B cell (primary cell): ENCODE measurements around the gene OR2M3. TPM values are rescaled to one million over a fixed set of nuclear protein-coding genes. Genes with fewer than 3 reads are reported as not detected.

ENCODE experiments used
- ATAC-seq: fragments of 200-7000 bp; cut with Tn5 transposase; one replicate; pipeline ENCODE4 v1.10.0; 2021; ENCODE audit warnings: low read depth, mild to moderate bottlenecking, moderate number of reproducible peaks, moderate library complexity
- CTCF ChIA-PET: fragments of 350-600 bp; sonication (Branson Sonifier 250); formaldehyde crosslinking; loops from one replicate; lab custom pipeline; 2021; ENCODE audit warnings: antibody characterized with exemption, inconsistent platforms; lab: Charles Lee
- POLR2A ChIA-PET: fragments of 350-600 bp; sonication (Branson Sonifier 250); formaldehyde crosslinking; loops from one replicate; lab custom pipeline; 2021; ENCODE audit warnings: antibody characterized with exemption; lab: Charles Lee
- DNase-seq: peaks from one replicate; pipeline ENCODE4 v3.0.0; 2013
- H2AFZ ChIP-seq: 2 replicates; pipeline ENCODE4 v1.6.1; 2012; ENCODE audit warnings: mild to moderate bottlenecking, low read depth, low read length; ENCODE audit not compliant: insufficient read depth, poor library complexity, severe bottlenecking
- H3K27ac ChIP-seq, 2 donors: 1 replicate in 1 of 2; 2 replicates in 1 of 2; pipeline ENCODE4 v1.5.1; 2012 to 2013; ENCODE audit warnings: low read length in 2 of 2, mild to moderate bottlenecking in 2 of 2, moderate library complexity in 1 of 2
- H3K27me3 ChIP-seq, 4 experiments: fragments of 200-600 bp in 1 of 4; sonication (generic) in 1 of 4; replicated peaks in 1 of 4; 1 replicate in 2 of 4; 2 replicates in 2 of 4; pipeline versions ENCODE4 v1.6.1 to v1.7.0; 2013 to 2016; ENCODE audit warnings: low read length in 3 of 4, mild to moderate bottlenecking in 2 of 4, mixed read lengths in 1 of 4, moderate library complexity in 1 of 4; ENCODE audit not compliant: insufficient read depth in 4 of 4, control insufficient read depth in 3 of 4; ENCODE audit errors: control extremely low read depth in 1 of 4
- H3K36me3 ChIP-seq, 2 experiments: replicated peaks in 1 of 2; 1 replicate in 1 of 2; 2 replicates in 1 of 2; pipeline versions ENCODE4 v1.6.1 to v1.7.1; 2013; ENCODE audit warnings: low read length in 1 of 2; ENCODE audit not compliant: insufficient read depth in 2 of 2, control insufficient read depth in 1 of 2; ENCODE audit errors: control extremely low read depth in 1 of 2, extremely low read depth in 1 of 2
- H3K4me1 ChIP-seq, 2 donors: fragments of 200-600 bp in 1 of 2; sonication (generic) in 1 of 2; 1 replicate in 1 of 2; 2 replicates in 1 of 2; pipeline versions ENCODE4 v1.5.1 to v1.6.1; 2013 to 2017; ENCODE audit warnings: low read length in 2 of 2; ENCODE audit not compliant: control insufficient read depth in 2 of 2, insufficient read depth in 2 of 2
- H3K4me2 ChIP-seq: replicated peaks from 2 replicates; pipeline ENCODE3; 2012; ENCODE audit warnings: mild to moderate bottlenecking, low read depth, low read length; ENCODE audit not compliant: poor library complexity, severe bottlenecking
- H3K4me3 ChIP-seq, 5 experiments: fragments of 200-600 bp in 1 of 5; sonication (generic) in 1 of 5; 1 replicate in 3 of 5; 2 replicates in 2 of 5; pipeline versions ENCODE4 v1.5.1 to v1.7.0; 2011 to 2016; ENCODE audit warnings: low read length in 4 of 5, mild to moderate bottlenecking in 4 of 5, low read depth in 2 of 5, control low read depth in 1 of 5, moderate library complexity in 1 of 5; ENCODE audit not compliant: insufficient read depth in 1 of 5; ENCODE audit errors: control extremely low read depth in 1 of 5, extremely low read depth in 1 of 5
- H3K79me2 ChIP-seq: fragments of 200-600 bp; sonication (generic); one replicate; pipeline ENCODE4 v1.6.0; 2016; ENCODE audit warnings: low read length; ENCODE audit not compliant: control insufficient read depth, insufficient read depth
- H3K9ac ChIP-seq: fragments of 200-600 bp; sonication (generic); 2 replicates; pipeline ENCODE4 v1.6.1; 2017; ENCODE audit warnings: mild to moderate bottlenecking, low read length, moderate library complexity
- H3K9me3 ChIP-seq, 3 donors: one replicate each; pipeline versions ENCODE4 v1.6.1 to v1.7.1; 2013; ENCODE audit warnings: low read length in 2 of 3; ENCODE audit not compliant: control insufficient read depth in 2 of 3, insufficient read depth in 1 of 3; ENCODE audit errors: control extremely low read depth in 1 of 3
- H4K20me1 ChIP-seq: 2 replicates; pipeline ENCODE4 v1.6.0; 2012; ENCODE audit warnings: mild to moderate bottlenecking, low read length; ENCODE audit not compliant: insufficient read depth, control insufficient read depth, poor library complexity, severe bottlenecking
- H3K27ac Mint-ChIP-seq: one replicate; pipeline ENCODE4 v1.8.0; 2021; ENCODE audit warnings: mixed read lengths
- H3K27me3 Mint-ChIP-seq: one replicate; pipeline ENCODE4 v1.8.0; 2021; ENCODE audit warnings: mixed read lengths
- H3K4me1 Mint-ChIP-seq: one replicate; pipeline ENCODE4 v1.8.0; 2021; ENCODE audit warnings: mixed read lengths
- H3K4me3 Mint-ChIP-seq: one replicate; pipeline ENCODE4 v1.8.0; 2021; ENCODE audit warnings: mixed read lengths
- H3K9me3 Mint-ChIP-seq: one replicate; pipeline ENCODE4 v1.8.0; 2022; ENCODE audit warnings: mixed read lengths; ENCODE audit not compliant: insufficient read depth
- EZH2 ChIP-seq: IDR thresholded peaks from 2 replicates; pipeline ENCODE4 v1.6.1; 2012; ENCODE audit warnings: borderline replicate concordance, low read depth, mild to moderate bottlenecking, moderate library complexity, low read length; ENCODE audit not compliant: insufficient read depth, poor library complexity, severe bottlenecking
- WGBS: methylation state at CpG from one replicate; pipeline ENCODE4 v1.1.5; 2013; ENCODE audit warnings: missing lambda C conversion rate; ENCODE audit not compliant: insufficient coverage; 5-methylcytosine and 5-hydroxymethylcytosine counted together
- intact Hi-C: fragments of 100-400 bp; cut with micrococcal nuclease; formaldehyde crosslinking; loops from one replicate; pipeline ENCODE4 v1.10.0; 2022
- polyA plus RNA-seq: library from polyadenylated mRNA; depleted of rRNA; stranded (reverse); fragments of >200 nt; gene quantifications from 2 replicates; pipeline ENCODE4 v1.2.3, GENCODE V29; 2012
- total RNA-seq, 2 donors: library from RNA; stranded (reverse); fragments of 120-200 nt in 1 of 2; gene quantifications; 1 replicate in 1 of 2; 2 replicates in 1 of 2; pipeline versions ENCODE4 v1.2.3 to v1.2.4, GENCODE V29; 2013 to 2022
- TF ChIP-seq, protein P1 (sequence below): fragments of 200-600 bp; IDR thresholded peaks from one replicate; pipeline ENCODE4 v1.8.0; 2022; ENCODE audit warnings: antibody characterized with exemption, mild to moderate bottlenecking

OR2M3 gene
- total and polyA plus RNA-seq, 2 donors (not counting 1 experiment from before 2014, with no cell fraction given) = not detected

GRCh38 chr1:248174521-248174920, 22.5 kb upstream of the OR2M3 start, which contains the start of gene OR2M2:
Gene OR2M2 (plus strand): TSS chr1:248174821. CDS start chr1:248179986, 5,165 bp downstream.
- Histone ChIP-seq H3K79me2 (no peaks in the 10 kb centered on the region), H3K27me3 (no peaks in the 10 kb centered on the region), H2AFZ (no peak within 1 kb of the TSS), H3K4me3 (no peak within 1 kb of the TSS), H3K9ac (no peak within 1 kb of the TSS), H3K4me2 (no peak within 1 kb of the TSS), H3K4me1 (no peaks in the 10 kb centered on the region), H4K20me1 (no peaks in the 10 kb centered on the region), H3K27ac (no peak within 1 kb of the TSS), H3K36me3 (no peaks in the 10 kb centered on the region), H3K9me3 (peaks cover 0 to 2% (median 0%) of the 10 kb centered on the region in 3 donors)
- TF ChIP-seq, protein P1, sequence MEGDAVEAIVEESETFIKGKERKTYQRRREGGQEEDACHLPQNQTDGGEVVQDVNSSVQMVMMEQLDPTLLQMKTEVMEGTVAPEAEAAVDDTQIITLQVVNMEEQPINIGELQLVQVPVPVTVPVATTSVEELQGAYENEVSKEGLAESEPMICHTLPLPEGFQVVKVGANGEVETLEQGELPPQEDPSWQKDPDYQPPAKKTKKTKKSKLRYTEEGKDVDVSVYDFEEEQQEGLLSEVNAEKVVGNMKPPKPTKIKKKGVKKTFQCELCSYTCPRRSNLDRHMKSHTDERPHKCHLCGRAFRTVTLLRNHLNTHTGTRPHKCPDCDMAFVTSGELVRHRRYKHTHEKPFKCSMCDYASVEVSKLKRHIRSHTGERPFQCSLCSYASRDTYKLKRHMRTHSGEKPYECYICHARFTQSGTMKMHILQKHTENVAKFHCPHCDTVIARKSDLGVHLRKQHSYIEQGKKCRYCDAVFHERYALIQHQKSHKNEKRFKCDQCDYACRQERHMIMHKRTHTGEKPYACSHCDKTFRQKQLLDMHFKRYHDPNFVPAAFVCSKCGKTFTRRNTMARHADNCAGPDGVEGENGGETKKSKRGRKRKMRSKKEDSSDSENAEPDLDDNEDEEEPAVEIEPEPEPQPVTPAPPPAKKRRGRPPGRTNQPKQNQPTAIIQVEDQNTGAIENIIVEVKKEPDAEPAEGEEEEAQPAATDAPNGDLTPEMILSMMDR = no peak
- Mint-ChIP-seq H3K4me1 (no peaks in the 10 kb centered on the region), H3K4me3 (no peak within 1 kb of the TSS), H3K27me3 (no peaks in the 10 kb centered on the region), H3K27ac (no peak within 1 kb of the TSS), H3K9me3 (no peaks in the 10 kb centered on the region)
- POLR2A ChIA-PET = no interaction called here
- ATAC-seq (no peak), DNase-seq (no peak)
- CTCF ChIA-PET = no interaction called here
- intact Hi-C loops = no loop called here

DNA sequence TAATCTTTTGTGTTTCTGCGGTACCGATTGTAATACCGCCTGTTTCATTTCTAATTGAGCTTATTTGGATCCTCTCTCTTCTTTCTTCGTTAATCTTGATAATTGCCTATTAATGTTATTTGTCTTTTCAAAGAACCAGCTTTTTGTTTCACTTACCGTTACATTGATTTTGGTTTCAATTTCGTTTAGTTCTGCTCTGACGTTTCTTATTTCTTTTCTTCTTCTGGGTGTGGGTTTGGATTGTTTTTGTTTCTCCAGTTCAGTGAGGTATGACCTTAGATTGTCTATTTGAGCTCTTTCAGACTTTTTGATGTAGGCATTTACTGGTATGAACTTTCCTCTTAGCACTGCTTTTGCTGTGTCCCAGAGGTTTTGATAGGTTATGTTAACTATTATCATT, 13.1 kb upstream of the OR2M3 start:
- Histone ChIP-seq H3K36me3 (no peaks in the 10 kb centered on the region), H3K4me3 (no peak overlapping the region), H4K20me1 (no peaks in the 10 kb centered on the region), H3K9me3 (no peaks in the 10 kb centered on the region), H3K79me2 (no peaks in the 10 kb centered on the region), H3K4me2 (no peak overlapping the region), H3K9ac (no peak overlapping the region), H3K27ac (no peak overlapping the region), H3K27me3 (no peaks in the 10 kb centered on the region), H2AFZ (no peak overlapping the region), H3K4me1 (no peaks in the 10 kb centered on the region)
- TF ChIP-seq, protein P1 = no peak
- no peak for TF ChIP-seq EZH2
- Mint-ChIP-seq H3K27me3 (no peaks in the 10 kb centered on the region), H3K27ac (no peak overlapping the region), H3K9me3 (no peaks in the 10 kb centered on the region), H3K4me1 (no peaks in the 10 kb centered on the region), H3K4me3 (no peak overlapping the region)
- WGBS = no CpG with 5 or more reads among the region's 7 CpGs
- intact Hi-C loops = no loop called here
- DNase-seq = peak; percentile 22
- no peak for ATAC-seq
- ChIA-PET CTCF (no interaction called here), POLR2A (no interaction called here)
